ENCODE measurements around the gene FXYD1.

- TF ChIP-seq TAF1 (IDR thresholded peaks at IDR 0.05; ENCODE audit: low read depth) (no peak), RAD21 (IDR thresholded peaks at IDR 0.05; ENCODE audit: low read depth) (no peak), CEBPB (IDR thresholded peaks at IDR 0.05) (no peak), EGR1 (IDR thresholded peaks at IDR 0.05) (no peak), YY1 (IDR thresholded peaks at IDR 0.05; ENCODE audit: low read depth) (no peak), CREB1 (IDR thresholded peaks at IDR 0.05; ENCODE audit: low read depth) (no peak), EP300 (IDR thresholded peaks at IDR 0.05; ENCODE audit: borderline replicate concordance) (no peak), TEAD4 (IDR thresholded peaks at IDR 0.05) (no peak), ZBTB7A (IDR thresholded peaks at IDR 0.05; ENCODE audit: low read depth) (no peak)
- TF ChIP-seq, protein P1, sequence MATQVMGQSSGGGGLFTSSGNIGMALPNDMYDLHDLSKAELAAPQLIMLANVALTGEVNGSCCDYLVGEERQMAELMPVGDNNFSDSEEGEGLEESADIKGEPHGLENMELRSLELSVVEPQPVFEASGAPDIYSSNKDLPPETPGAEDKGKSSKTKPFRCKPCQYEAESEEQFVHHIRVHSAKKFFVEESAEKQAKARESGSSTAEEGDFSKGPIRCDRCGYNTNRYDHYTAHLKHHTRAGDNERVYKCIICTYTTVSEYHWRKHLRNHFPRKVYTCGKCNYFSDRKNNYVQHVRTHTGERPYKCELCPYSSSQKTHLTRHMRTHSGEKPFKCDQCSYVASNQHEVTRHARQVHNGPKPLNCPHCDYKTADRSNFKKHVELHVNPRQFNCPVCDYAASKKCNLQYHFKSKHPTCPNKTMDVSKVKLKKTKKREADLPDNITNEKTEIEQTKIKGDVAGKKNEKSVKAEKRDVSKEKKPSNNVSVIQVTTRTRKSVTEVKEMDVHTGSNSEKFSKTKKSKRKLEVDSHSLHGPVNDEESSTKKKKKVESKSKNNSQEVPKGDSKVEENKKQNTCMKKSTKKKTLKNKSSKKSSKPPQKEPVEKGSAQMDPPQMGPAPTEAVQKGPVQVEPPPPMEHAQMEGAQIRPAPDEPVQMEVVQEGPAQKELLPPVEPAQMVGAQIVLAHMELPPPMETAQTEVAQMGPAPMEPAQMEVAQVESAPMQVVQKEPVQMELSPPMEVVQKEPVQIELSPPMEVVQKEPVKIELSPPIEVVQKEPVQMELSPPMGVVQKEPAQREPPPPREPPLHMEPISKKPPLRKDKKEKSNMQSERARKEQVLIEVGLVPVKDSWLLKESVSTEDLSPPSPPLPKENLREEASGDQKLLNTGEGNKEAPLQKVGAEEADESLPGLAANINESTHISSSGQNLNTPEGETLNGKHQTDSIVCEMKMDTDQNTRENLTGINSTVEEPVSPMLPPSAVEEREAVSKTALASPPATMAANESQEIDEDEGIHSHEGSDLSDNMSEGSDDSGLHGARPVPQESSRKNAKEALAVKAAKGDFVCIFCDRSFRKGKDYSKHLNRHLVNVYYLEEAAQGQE (IDR thresholded peaks at IDR 0.05; ENCODE audit: low read depth), result no peak
- TF ChIP-seq, protein P2, sequence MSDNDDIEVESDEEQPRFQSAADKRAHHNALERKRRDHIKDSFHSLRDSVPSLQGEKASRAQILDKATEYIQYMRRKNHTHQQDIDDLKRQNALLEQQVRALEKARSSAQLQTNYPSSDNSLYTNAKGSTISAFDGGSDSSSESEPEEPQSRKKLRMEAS (IDR thresholded peaks at IDR 0.05), result no peak
These were observed 7.6 kb upstream of the FXYD1 start for GRCh38 chr19:35130761-35131720.
